Lower leg skin (tissue), 3 donors: ENCODE results near the gene VAV2.

ENCODE experiments used
- CTCF ChIP-seq, 3 donors: fragments of 450-650 bp; IDR thresholded peaks; one replicate each; pipeline ENCODE4 v1.5.1; 2016; ENCODE audit warnings: antibody characterized with exemption in 3 of 3, mild to moderate bottlenecking in 3 of 3, moderate library complexity in 2 of 3
- POLR2A ChIP-seq, 2 donors: fragments of 450-650 bp; IDR thresholded peaks; one replicate each; pipeline ENCODE4 v1.6.1; 2016 to 2017; ENCODE audit warnings: antibody characterized with exemption in 2 of 2, mild to moderate bottlenecking in 1 of 2, moderate library complexity in 1 of 2

- no peak for TF ChIP-seq CTCF (IDR thresholded peaks at IDR 0.05)
- TF ChIP-seq POLR2A (IDR thresholded peaks at IDR 0.05): no peak
Measured at GRCh38 chr9:133979273-133979920, 12.7 kb downstream of the VAV2 start.
